Endothelial cell of umbilical vein (primary cell): ENCODE data around the gene HUWE1.

ENCODE experiments used
- CTCF ChIP-seq, 2 donors: IDR thresholded peaks; 1 replicate in 1 of 2; 2 replicates in 1 of 2; pipeline ENCODE4 v1.5.1; 2011; ENCODE audit warnings: low read length in 2 of 2, mild to moderate bottlenecking in 2 of 2, moderate library complexity in 2 of 2, control low read depth in 1 of 2, inconsistent platforms in 1 of 2, low read depth in 1 of 2; ENCODE audit not compliant: insufficient read depth in 1 of 2; ENCODE audit errors: extremely low read depth in 1 of 2
- EZH2 ChIP-seq: IDR thresholded peaks from 2 replicates; pipeline ENCODE4 v1.6.1; 2012; ENCODE audit warnings: borderline replicate concordance, low read depth, mild to moderate bottlenecking, moderate library complexity, low read length, inconsistent platforms; ENCODE audit not compliant: severe bottlenecking
- FOS ChIP-seq: IDR thresholded peaks from 2 replicates; pipeline ENCODE4 v1.6.1; 2011; ENCODE audit warnings: mild to moderate bottlenecking, low read length, moderate library complexity, borderline replicate concordance; ENCODE audit not compliant: insufficient read depth
- JUN ChIP-seq: IDR thresholded peaks from 2 replicates; pipeline ENCODE4 v1.6.1; 2011; ENCODE audit warnings: borderline replicate concordance, low read depth; ENCODE audit not compliant: insufficient read length, insufficient read depth
- MYC ChIP-seq: IDR thresholded peaks from one replicate; pipeline ENCODE4 v1.6.1; 2011; ENCODE audit warnings: mild to moderate bottlenecking, low read depth, low read length
- POLR2A ChIP-seq: IDR thresholded peaks from 2 replicates; pipeline ENCODE4 v1.6.1; 2012; ENCODE audit warnings: low read depth, mild to moderate bottlenecking, control low read depth, low read length
- POLR2AphosphoS5 ChIP-seq: IDR thresholded peaks from 2 replicates; pipeline ENCODE4 v1.6.1; 2012; ENCODE audit warnings: low read depth, mild to moderate bottlenecking, control low read depth, low read length, moderate library complexity; ENCODE audit not compliant: insufficient read depth
- TF ChIP-seq, protein P1 (sequence below): IDR thresholded peaks from 2 replicates; pipeline ENCODE4 v1.6.1; 2011; ENCODE audit not compliant: insufficient read depth, insufficient read length

GRCh38 chrX:53637479-53637878, 49.0 kb downstream of the HUWE1 start:
- TF ChIP-seq CTCF (IDR thresholded peaks at IDR 0.05; ENCODE audit: extremely low read depth in 1 of 2, insufficient read depth in 1 of 2, low read depth in 1 of 2, low read length in 2 of 2), result no peak
- TF ChIP-seq JUN, result no peak
- no peak for TF ChIP-seq POLR2A
- TF ChIP-seq POLR2AphosphoS5, result no peak
- no peak for TF ChIP-seq EZH2
- no peak for TF ChIP-seq MYC
- no peak for TF ChIP-seq FOS
- TF ChIP-seq, protein P1, sequence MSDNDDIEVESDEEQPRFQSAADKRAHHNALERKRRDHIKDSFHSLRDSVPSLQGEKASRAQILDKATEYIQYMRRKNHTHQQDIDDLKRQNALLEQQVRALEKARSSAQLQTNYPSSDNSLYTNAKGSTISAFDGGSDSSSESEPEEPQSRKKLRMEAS, result no peak
